Ishikawa (cell line): ENCODE results near the gene PTPRM.

Source experiments
- CEBPB ChIP-seq: IDR thresholded peaks from 2 replicates; pipeline ENCODE4 v1.6.1; 2012
- CREB1 ChIP-seq: IDR thresholded peaks from 2 replicates; pipeline ENCODE4 v1.6.1; 2012; ENCODE audit warnings: low read depth
- EGR1 ChIP-seq: IDR thresholded peaks from 2 replicates; pipeline ENCODE4 v1.6.1; 2012
- EP300 ChIP-seq: IDR thresholded peaks from 2 replicates; pipeline ENCODE4 v1.6.1; 2012; ENCODE audit warnings: borderline replicate concordance
- FOXM1 ChIP-seq: IDR thresholded peaks from 2 replicates; pipeline ENCODE4 v1.6.1; 2012; ENCODE audit warnings: low read depth, borderline replicate concordance
- MAX ChIP-seq: IDR thresholded peaks from 2 replicates; pipeline ENCODE4 v1.6.1; 2012
- NFIC ChIP-seq: IDR thresholded peaks from 2 replicates; pipeline ENCODE4 v1.6.1; 2012
- RAD21 ChIP-seq: IDR thresholded peaks from 2 replicates; pipeline ENCODE4 v1.6.1; 2012; ENCODE audit warnings: low read depth
- REST ChIP-seq: IDR thresholded peaks from 2 replicates; pipeline ENCODE4 v1.6.1; 2012; ENCODE audit warnings: low read depth, mild to moderate bottlenecking
- TAF1 ChIP-seq: IDR thresholded peaks from 2 replicates; pipeline ENCODE4 v1.6.1; 2012; ENCODE audit warnings: low read depth, mild to moderate bottlenecking
- TCF12 ChIP-seq: IDR thresholded peaks from 2 replicates; pipeline ENCODE4 v1.6.1; 2012; ENCODE audit warnings: low read depth
- TEAD4 ChIP-seq: IDR thresholded peaks from 2 replicates; pipeline ENCODE4 v1.6.1; 2012
- USF1 ChIP-seq: IDR thresholded peaks from 2 replicates; pipeline ENCODE4 v1.6.1; 2012
- YY1 ChIP-seq: IDR thresholded peaks from 2 replicates; pipeline ENCODE4 v1.6.1; 2012; ENCODE audit warnings: low read depth
- ZBTB7A ChIP-seq: IDR thresholded peaks from 2 replicates; pipeline ENCODE4 v1.6.1; 2012; ENCODE audit warnings: low read depth

The PTPRM gene

GRCh38 chr18:7885865-7886264 lies 318.7 kb downstream of the PTPRM start:
- TF ChIP-seq CREB1 (no peak), MAX (no peak), REST (no peak), RAD21 (no peak), USF1 (no peak), NFIC (no peak)

GRCh38 chr18:7886436-7886835 lies 319.3 kb downstream of the PTPRM start:
- TF ChIP-seq TAF1 (no peak), TCF12 (no peak), MAX (no peak), ZBTB7A (no peak), RAD21 (no peak), REST (no peak)

GRCh38 chr18:7889515-7889914 lies 322.4 kb downstream of the PTPRM start:
- no peak for TF ChIP-seq CEBPB

GRCh38 chr18:7890075-7890474 lies 323.0 kb downstream of the PTPRM start:
- no peak for TF ChIP-seq TCF12
- no peak for TF ChIP-seq YY1
- no peak for TF ChIP-seq CREB1
- TF ChIP-seq ZBTB7A = no peak
- TF ChIP-seq TAF1 = no peak
- no peak for TF ChIP-seq TEAD4
- no peak for TF ChIP-seq NFIC
- no peak for TF ChIP-seq EP300
- no peak for TF ChIP-seq FOXM1
- TF ChIP-seq MAX = no peak
- TF ChIP-seq REST = no peak
- no peak for TF ChIP-seq RAD21
- no peak for TF ChIP-seq CEBPB
- TF ChIP-seq USF1 = no peak
- no peak for TF ChIP-seq EGR1

- TF ChIP-seq TEAD4 (no peak), EGR1 (no peak), CEBPB (no peak), TAF1 (no peak), REST (no peak)
These were observed 325.4 kb downstream of the PTPRM start for GRCh38 chr18:7892556-7892955.
